HL-60 (cell line): ENCODE data around the gene MAD1L1.
A peak's percentile ranks its signal among the peaks of the same experiment; 100 is the strongest.

Experiments
- DNase-seq, 2 experiments: peaks; one replicate each; pipeline ENCODE4 v3.0.0-alpha.2; 2010 to 2020; ENCODE audit warnings: low read depth in 1 of 2, low spot score in 1 of 2
- H3K27ac ChIP-seq: fragments of 250-450 bp; sonication (Bioruptor Pico); replicated peaks from 2 replicates; pipeline ENCODE4 v1.5.1; 2020; ENCODE audit warnings: mild to moderate bottlenecking, moderate library complexity
- H3K27me3 ChIP-seq: fragments of 250-450 bp; sonication (Bioruptor Pico); 2 replicates; pipeline ENCODE4 v1.5.1; 2021; ENCODE audit warnings: mild to moderate bottlenecking, moderate library complexity; ENCODE audit not compliant: insufficient read depth, poor library complexity, severe bottlenecking
- H3K4me3 ChIP-seq: replicated peaks from 2 replicates; pipeline ENCODE4 v1.5.1; 2011; ENCODE audit warnings: mild to moderate bottlenecking, control low read depth, low read length; ENCODE audit not compliant: insufficient read depth
- GABPA ChIP-seq: IDR thresholded peaks from 2 replicates; pipeline ENCODE4 v1.6.1; 2012; ENCODE audit warnings: low read depth
- POLR2AphosphoS5 ChIP-seq: IDR thresholded peaks from 2 replicates; pipeline ENCODE4 v1.6.1; 2012; ENCODE audit warnings: low read depth
- SPI1 ChIP-seq: IDR thresholded peaks from 2 replicates; pipeline ENCODE4 v1.6.1; 2012; ENCODE audit warnings: low read depth, mild to moderate bottlenecking, borderline replicate concordance
- TF ChIP-seq, protein P1 (sequence below): IDR thresholded peaks from 2 replicates; pipeline ENCODE4 v1.6.1; 2012; ENCODE audit warnings: low read depth; ENCODE audit not compliant: insufficient replicate concordance
- TF ChIP-seq, protein P2 (sequence below): IDR thresholded peaks from one replicate; pipeline ENCODE4 v1.5.1; 2011; ENCODE audit warnings: low read length, control low read depth, inconsistent platforms; ENCODE audit not compliant: insufficient read depth

Gene MAD1L1

DNA sequence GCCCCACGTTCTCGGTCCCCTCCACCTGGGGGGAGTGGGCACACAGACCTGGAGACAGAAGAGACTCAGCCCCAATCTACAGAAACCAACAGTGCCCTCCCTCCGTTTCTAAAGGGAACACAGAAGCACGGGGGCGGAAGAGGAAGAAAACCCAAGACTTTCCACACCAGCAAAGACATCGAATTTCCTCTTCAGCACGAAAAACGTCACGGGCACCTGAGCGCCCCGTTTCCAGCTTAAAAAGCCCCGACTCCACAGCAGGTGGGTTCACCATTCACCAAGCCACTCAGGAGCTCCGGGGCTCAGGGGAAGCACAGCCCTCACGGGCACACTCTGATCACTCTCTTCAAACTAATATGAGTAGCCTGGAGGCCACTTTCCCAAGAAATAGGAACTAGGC, 28.9 kb upstream of the MAD1L1 start:
- peak overlapping the region; percentile 88 for H3K27ac ChIP-seq

DNA sequence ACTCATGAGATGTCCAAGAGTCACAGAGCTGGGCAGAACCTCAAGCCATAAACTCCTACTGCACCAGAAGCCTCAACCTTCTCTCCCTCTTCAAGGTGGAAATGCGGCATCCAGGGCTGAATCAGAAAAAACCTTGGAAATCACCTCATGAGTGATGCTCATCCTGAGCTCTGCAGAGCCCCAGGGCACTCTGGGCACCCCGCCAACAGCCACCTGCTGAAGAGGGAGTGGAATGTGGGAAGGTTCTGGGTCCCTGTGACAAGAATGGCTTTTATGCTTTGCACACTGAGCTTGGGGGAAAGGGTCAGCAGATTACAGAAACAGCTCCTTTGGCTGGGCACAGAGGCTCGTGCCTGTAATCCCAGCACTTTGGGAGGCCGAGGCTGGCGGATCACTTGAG, 28.1 kb upstream of the MAD1L1 start:
- TF ChIP-seq POLR2AphosphoS5 = no peak
- no peak for TF ChIP-seq GABPA
- TF ChIP-seq, protein P1, sequence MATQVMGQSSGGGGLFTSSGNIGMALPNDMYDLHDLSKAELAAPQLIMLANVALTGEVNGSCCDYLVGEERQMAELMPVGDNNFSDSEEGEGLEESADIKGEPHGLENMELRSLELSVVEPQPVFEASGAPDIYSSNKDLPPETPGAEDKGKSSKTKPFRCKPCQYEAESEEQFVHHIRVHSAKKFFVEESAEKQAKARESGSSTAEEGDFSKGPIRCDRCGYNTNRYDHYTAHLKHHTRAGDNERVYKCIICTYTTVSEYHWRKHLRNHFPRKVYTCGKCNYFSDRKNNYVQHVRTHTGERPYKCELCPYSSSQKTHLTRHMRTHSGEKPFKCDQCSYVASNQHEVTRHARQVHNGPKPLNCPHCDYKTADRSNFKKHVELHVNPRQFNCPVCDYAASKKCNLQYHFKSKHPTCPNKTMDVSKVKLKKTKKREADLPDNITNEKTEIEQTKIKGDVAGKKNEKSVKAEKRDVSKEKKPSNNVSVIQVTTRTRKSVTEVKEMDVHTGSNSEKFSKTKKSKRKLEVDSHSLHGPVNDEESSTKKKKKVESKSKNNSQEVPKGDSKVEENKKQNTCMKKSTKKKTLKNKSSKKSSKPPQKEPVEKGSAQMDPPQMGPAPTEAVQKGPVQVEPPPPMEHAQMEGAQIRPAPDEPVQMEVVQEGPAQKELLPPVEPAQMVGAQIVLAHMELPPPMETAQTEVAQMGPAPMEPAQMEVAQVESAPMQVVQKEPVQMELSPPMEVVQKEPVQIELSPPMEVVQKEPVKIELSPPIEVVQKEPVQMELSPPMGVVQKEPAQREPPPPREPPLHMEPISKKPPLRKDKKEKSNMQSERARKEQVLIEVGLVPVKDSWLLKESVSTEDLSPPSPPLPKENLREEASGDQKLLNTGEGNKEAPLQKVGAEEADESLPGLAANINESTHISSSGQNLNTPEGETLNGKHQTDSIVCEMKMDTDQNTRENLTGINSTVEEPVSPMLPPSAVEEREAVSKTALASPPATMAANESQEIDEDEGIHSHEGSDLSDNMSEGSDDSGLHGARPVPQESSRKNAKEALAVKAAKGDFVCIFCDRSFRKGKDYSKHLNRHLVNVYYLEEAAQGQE = no peak
- DNase-seq = no peak
- no peaks in the 10 kb centered on the region for H3K27me3 ChIP-seq
- H3K4me3 ChIP-seq = no peak overlapping the region
- no peak overlapping the region for H3K27ac ChIP-seq

More for the DNA sequence above, 28.9 kb upstream of the MAD1L1 start:
- DNase-seq = peak in 1 of 2 experiments; percentile 75
- Histone ChIP-seq H3K27me3 (no peaks in the 10 kb centered on the region), H3K4me3 (peak overlapping the region; percentile 14; the same call in 1 of the 2 replicates)
- TF ChIP-seq SPI1 = peak; percentile 50; the same call in 1 of the 2 replicates
- TF ChIP-seq, protein P2, sequence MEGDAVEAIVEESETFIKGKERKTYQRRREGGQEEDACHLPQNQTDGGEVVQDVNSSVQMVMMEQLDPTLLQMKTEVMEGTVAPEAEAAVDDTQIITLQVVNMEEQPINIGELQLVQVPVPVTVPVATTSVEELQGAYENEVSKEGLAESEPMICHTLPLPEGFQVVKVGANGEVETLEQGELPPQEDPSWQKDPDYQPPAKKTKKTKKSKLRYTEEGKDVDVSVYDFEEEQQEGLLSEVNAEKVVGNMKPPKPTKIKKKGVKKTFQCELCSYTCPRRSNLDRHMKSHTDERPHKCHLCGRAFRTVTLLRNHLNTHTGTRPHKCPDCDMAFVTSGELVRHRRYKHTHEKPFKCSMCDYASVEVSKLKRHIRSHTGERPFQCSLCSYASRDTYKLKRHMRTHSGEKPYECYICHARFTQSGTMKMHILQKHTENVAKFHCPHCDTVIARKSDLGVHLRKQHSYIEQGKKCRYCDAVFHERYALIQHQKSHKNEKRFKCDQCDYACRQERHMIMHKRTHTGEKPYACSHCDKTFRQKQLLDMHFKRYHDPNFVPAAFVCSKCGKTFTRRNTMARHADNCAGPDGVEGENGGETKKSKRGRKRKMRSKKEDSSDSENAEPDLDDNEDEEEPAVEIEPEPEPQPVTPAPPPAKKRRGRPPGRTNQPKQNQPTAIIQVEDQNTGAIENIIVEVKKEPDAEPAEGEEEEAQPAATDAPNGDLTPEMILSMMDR = no peak

GRCh38 chr7:2259480-2259879, 26.7 kb upstream of the MAD1L1 start:
- Histone ChIP-seq H3K27ac (no peak overlapping the region), H3K4me3 (no peak overlapping the region)
- TF ChIP-seq, protein P1 = no peak
- TF ChIP-seq SPI1 (no peak), GABPA (no peak), POLR2AphosphoS5 (no peak)
- TF ChIP-seq, protein P2 = no peak

GRCh38 chr7:2258661-2259365, 26.1 kb upstream of the MAD1L1 start:
- Histone ChIP-seq H3K4me3 (no peak overlapping the region), H3K27ac (no peak overlapping the region), H3K27me3 (no peaks in the 10 kb centered on the region)
- TF ChIP-seq, protein P1 = no peak
- TF ChIP-seq POLR2AphosphoS5 (no peak), SPI1 (no peak), GABPA (no peak)
- TF ChIP-seq, protein P2 = no peak
- DNase-seq = no peak

More at GRCh38 chr7:2259480-2259879, 26.7 kb upstream of the MAD1L1 start:
- H3K27me3 ChIP-seq = no peaks in the 10 kb centered on the region
- DNase-seq = no peak
